PC-9 (cell line): ENCODE measurements around the gene EPSTI1. TPM values are rescaled to one million over a fixed set of nuclear protein-coding genes. Genes with fewer than 3 reads are reported as not detected.

Experiments
- BruUV-seq: library from RNA; stranded (reverse); fragments of 400-500 nt; replicated peaks from 2 replicates; lab custom pipeline; 2021; lab: Mats Ljungman, UMichigan
- CTCF ChIA-PET: fragments of 300-600 bp; sonication (Branson Sonifier 250); formaldehyde crosslinking; loops from one replicate; lab custom pipeline; 2022; ENCODE audit warnings: antibody characterized with exemption; lab: Charles Lee
- POLR2A ChIA-PET: fragments of 300-600 bp; sonication (Branson Sonifier 250); formaldehyde crosslinking; loops from one replicate; lab custom pipeline; 2022; ENCODE audit warnings: antibody characterized with exemption; ENCODE audit not compliant: unreplicated experiment; lab: Charles Lee
- DNase-seq, 2 experiments: peaks; one replicate each; pipeline versions ENCODE4 v3.0.0 to v3.0.0-alpha.2; 2015 to 2022; ENCODE audit warnings: mixed read lengths in 1 of 2
- H2AFZ ChIP-seq: fragments of 200-600 bp; sonication (generic); 2 replicates; pipeline ENCODE4 v1.8.1; 2017; ENCODE audit warnings: antibody characterized with exemption
- H3F3A ChIP-seq: fragments of 200-600 bp; sonication (generic); 2 replicates; pipeline ENCODE4 v1.8.1; 2017; ENCODE audit warnings: antibody characterized with exemption, mild to moderate bottlenecking, low read depth; ENCODE audit not compliant: insufficient read depth
- H3K27ac ChIP-seq: fragments of 200-600 bp; sonication (generic); 2 replicates; pipeline ENCODE4 v1.6.1; 2016; ENCODE audit warnings: mixed run types
- H3K27me3 ChIP-seq: fragments of 200-600 bp; sonication (generic); 2 replicates; pipeline ENCODE4 v1.6.1; 2016; ENCODE audit warnings: low read depth, mixed run types; ENCODE audit not compliant: insufficient read depth
- H3K36me3 ChIP-seq: fragments of 200-600 bp; sonication (generic); 2 replicates; pipeline ENCODE4 v1.6.1; 2016; ENCODE audit warnings: low read depth, mixed run types
- H3K4me1 ChIP-seq: fragments of 200-600 bp; sonication (generic); replicated peaks from 2 replicates; pipeline ENCODE4 v1.6.1; 2016; ENCODE audit warnings: mixed run types; ENCODE audit not compliant: insufficient read depth
- H3K4me2 ChIP-seq: fragments of 200-600 bp; sonication (generic); 2 replicates; pipeline ENCODE4 v1.6.1; 2017; ENCODE audit warnings: mixed run types
- H3K4me3 ChIP-seq: fragments of 200-600 bp; sonication (generic); 2 replicates; pipeline ENCODE4 v1.6.1; 2016; ENCODE audit warnings: mixed run types
- H3K79me2 ChIP-seq: fragments of 200-600 bp; sonication (generic); 2 replicates; pipeline ENCODE4 v1.6.1; 2017; ENCODE audit warnings: low read depth, mixed run types
- H3K9me2 ChIP-seq: fragments of 200-600 bp; sonication (generic); 2 replicates; pipeline ENCODE4 v1.8.1; 2017; ENCODE audit warnings: mild to moderate bottlenecking; ENCODE audit not compliant: insufficient read depth
- H3K9me3 ChIP-seq: fragments of 200-600 bp; sonication (generic); 2 replicates; pipeline ENCODE4 v1.8.1; 2016; ENCODE audit warnings: low read depth; ENCODE audit not compliant: insufficient read depth
- H4K20me1 ChIP-seq: fragments of 200-600 bp; sonication (generic); 2 replicates; pipeline ENCODE4 v1.8.1; 2017; ENCODE audit not compliant: insufficient read depth
- EZH2 ChIP-seq: fragments of 200-600 bp; sonication (generic); IDR thresholded peaks from 2 replicates; pipeline ENCODE4 v1.8.0; 2017; ENCODE audit warnings: antibody characterized with exemption, low read depth
- intact Hi-C: fragments of 100-400 bp; cut with micrococcal nuclease; formaldehyde crosslinking; loops from one replicate; pipeline ENCODE4 v1.10.0; 2022; ENCODE audit not compliant: unreplicated experiment
- total RNA-seq: library from RNA; stranded (reverse); gene quantifications from 2 replicates; pipeline ENCODE4 v1.2.3, GENCODE V29; 2021
- TF ChIP-seq, protein P1 (sequence below): fragments of 200-600 bp; sonication (generic); conservative IDR thresholded peaks from 2 replicates; pipeline ENCODE4 v1.6.1; 2017; ENCODE audit warnings: mixed run types, antibody characterized with exemption, mild to moderate bottlenecking, moderate library complexity

EPSTI1 gene
- total RNA-seq, 1 experiment from 2014 or later: 3.4 TPM

DNA sequence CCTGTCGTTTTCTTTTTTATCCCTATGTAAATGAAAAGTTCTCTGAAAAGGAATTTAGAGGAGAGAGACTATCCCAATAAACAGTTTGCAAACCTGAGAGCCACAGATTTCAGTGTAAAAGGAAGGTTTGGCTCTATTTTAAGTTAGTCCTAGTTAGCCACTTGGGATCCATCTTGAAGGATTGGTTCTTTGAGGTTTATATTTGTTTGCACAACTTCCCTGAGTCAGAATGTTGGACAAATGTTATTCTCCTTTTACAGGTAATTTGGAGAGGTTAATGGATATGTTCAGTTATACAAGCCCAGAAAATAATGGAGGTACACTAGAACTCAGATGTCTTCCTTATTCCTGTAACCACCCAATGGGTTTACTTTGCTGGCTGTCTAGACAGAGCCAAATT, 28.8 kb upstream of the EPSTI1 start:
- no peak overlapping the region for H3K27ac ChIP-seq
- no peaks in the 10 kb centered on the region for H4K20me1 ChIP-seq
- no peak overlapping the region for H2AFZ ChIP-seq
- ChIA-PET POLR2A (interaction anchor here (0.6 kb wide), 1 partner anchor 1795 kb away, joined by 4 read pairs; no protein-coding TSS in a partner anchor), CTCF (no interaction called here)
- intact Hi-C loops: no loop called here
- H3K27me3 ChIP-seq: no peaks in the 10 kb centered on the region
- no peak overlapping the region for H3K4me2 ChIP-seq
- H3K79me2 ChIP-seq: peaks cover 15% of the 10 kb centered on the region
- H3F3A ChIP-seq: 0 out of 2 replicates have a peak, but pooled peaks cover 5% of the 10 kb centered on the region
- H3K36me3 ChIP-seq: no peaks in the 10 kb centered on the region
- H3K4me3 ChIP-seq: no peak overlapping the region
- 0 out of 2 replicates have a peak, but pooled peaks cover 4% of the 10 kb centered on the region for H3K4me1 ChIP-seq
- TF ChIP-seq, protein P1, sequence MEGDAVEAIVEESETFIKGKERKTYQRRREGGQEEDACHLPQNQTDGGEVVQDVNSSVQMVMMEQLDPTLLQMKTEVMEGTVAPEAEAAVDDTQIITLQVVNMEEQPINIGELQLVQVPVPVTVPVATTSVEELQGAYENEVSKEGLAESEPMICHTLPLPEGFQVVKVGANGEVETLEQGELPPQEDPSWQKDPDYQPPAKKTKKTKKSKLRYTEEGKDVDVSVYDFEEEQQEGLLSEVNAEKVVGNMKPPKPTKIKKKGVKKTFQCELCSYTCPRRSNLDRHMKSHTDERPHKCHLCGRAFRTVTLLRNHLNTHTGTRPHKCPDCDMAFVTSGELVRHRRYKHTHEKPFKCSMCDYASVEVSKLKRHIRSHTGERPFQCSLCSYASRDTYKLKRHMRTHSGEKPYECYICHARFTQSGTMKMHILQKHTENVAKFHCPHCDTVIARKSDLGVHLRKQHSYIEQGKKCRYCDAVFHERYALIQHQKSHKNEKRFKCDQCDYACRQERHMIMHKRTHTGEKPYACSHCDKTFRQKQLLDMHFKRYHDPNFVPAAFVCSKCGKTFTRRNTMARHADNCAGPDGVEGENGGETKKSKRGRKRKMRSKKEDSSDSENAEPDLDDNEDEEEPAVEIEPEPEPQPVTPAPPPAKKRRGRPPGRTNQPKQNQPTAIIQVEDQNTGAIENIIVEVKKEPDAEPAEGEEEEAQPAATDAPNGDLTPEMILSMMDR: no peak
- no peak for TF ChIP-seq EZH2
- BruUV-seq: no TSS peak
- no peaks in the 10 kb centered on the region for H3K9me2 ChIP-seq
- no peaks in the 10 kb centered on the region for H3K9me3 ChIP-seq
- no peak for DNase-seq

GRCh38 chr13:43019811-43020210, 27.8 kb upstream of the EPSTI1 start:
- Histone ChIP-seq H2AFZ (no peak overlapping the region), H3K4me2 (no peak overlapping the region), H3K9me3 (no peaks in the 10 kb centered on the region), H4K20me1 (no peaks in the 10 kb centered on the region), H3K27me3 (no peaks in the 10 kb centered on the region), H3K36me3 (no peaks in the 10 kb centered on the region), H3K4me3 (no peak overlapping the region), H3K79me2 (peaks cover 5% of the 10 kb centered on the region), H3K27ac (no peak overlapping the region), H3K9me2 (no peaks in the 10 kb centered on the region), H3F3A (0 out of 2 replicates have a peak, but pooled peaks cover 5% of the 10 kb centered on the region), H3K4me1 (0 out of 2 replicates have a peak, but pooled peaks cover 4% of the 10 kb centered on the region)
- intact Hi-C loops: no loop called here
- TF ChIP-seq EZH2: no peak
- TF ChIP-seq, protein P1: no peak
- CTCF ChIA-PET: no interaction called here
- DNase-seq: no peak
- POLR2A ChIA-PET: no interaction called here
- BruUV-seq: no TSS peak

DNA sequence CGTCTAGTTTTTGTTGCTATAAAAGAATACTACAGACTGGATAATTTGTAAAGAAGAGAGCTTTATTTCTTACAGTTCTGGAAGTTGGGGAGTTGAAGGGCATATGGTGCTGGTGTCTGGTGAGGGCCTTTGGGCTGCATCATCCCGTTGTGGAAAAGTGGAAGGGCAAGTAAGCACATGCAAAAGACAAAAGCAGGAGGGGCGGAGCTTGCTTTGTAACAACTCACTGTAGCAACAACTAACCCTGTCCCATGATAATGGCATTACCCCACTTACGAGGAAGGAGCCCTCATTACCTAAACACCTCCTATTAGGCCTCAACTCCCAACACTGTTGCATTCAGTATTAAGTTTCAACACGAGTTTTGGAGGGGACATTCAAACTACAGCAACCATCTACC, 24.2 kb upstream of the EPSTI1 start:
- ChIA-PET CTCF (no interaction called here), POLR2A (no interaction called here)
- H3K79me2 ChIP-seq: no peaks in the 10 kb centered on the region
- BruUV-seq: no TSS peak
- H3K9me3 ChIP-seq: no peaks in the 10 kb centered on the region
- no peaks in the 10 kb centered on the region for H3F3A ChIP-seq
- H3K9me2 ChIP-seq: no peaks in the 10 kb centered on the region
- no peak overlapping the region for H3K27ac ChIP-seq
- no peaks in the 10 kb centered on the region for H3K4me1 ChIP-seq
- H2AFZ ChIP-seq: no peak overlapping the region
- no peaks in the 10 kb centered on the region for H4K20me1 ChIP-seq
- TF ChIP-seq, protein P1: no peak
- TF ChIP-seq EZH2: no peak
- H3K27me3 ChIP-seq: no peaks in the 10 kb centered on the region
- no peak overlapping the region for H3K4me2 ChIP-seq
- no peak overlapping the region for H3K4me3 ChIP-seq
- DNase-seq: no peak
- no peaks in the 10 kb centered on the region for H3K36me3 ChIP-seq
- intact Hi-C loops: no loop called here
